IPS-NIHi11 (cell line): ENCODE results near the gene MAP3K8.
"Not testable (repeated sequence)": the region's sequence is repeated elsewhere in the genome, so short reads cannot be mapped to it uniquely, and the experiment has no call there.

ENCODE experiments used
- DNase-seq: peaks from one replicate; pipeline ENCODE4 v3.0.0; 2012; ENCODE audit warnings: mixed read lengths, low spot score

MAP3K8 gene

DNA sequence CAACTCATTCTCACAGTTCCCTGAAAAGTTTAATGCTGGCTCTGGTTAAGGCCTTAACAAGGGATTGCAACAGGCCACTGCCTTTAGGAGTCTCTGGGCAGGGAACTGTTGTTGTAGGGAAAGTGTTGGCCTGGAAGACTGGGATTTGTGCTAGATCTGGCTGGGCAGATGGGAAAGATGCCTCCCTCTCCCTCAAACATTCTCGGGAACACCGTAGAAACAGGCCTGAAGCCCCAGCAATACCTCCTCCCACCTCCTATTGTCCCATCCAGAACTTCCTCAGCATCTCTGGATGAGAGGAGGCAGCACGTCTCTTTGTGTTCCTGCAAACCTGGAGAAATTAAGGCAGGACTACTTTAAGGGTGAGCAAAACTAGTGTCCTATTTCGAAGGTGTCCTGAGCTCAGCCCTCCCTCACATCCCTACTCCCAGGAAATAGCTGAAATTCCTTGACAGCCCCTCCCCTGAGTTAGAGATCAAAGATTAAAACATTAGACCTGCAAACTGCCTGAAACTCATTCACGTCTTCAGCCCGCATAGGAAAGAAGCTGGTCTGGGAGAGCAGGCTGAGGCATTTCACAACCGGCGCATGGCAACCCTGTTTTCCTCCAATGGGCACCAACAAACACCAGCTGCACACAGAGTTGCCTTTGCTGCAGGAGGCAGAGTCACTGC is 10.9 kb upstream of the MAP3K8 start:
- peak; percentile 52 for DNase-seq

DNA sequence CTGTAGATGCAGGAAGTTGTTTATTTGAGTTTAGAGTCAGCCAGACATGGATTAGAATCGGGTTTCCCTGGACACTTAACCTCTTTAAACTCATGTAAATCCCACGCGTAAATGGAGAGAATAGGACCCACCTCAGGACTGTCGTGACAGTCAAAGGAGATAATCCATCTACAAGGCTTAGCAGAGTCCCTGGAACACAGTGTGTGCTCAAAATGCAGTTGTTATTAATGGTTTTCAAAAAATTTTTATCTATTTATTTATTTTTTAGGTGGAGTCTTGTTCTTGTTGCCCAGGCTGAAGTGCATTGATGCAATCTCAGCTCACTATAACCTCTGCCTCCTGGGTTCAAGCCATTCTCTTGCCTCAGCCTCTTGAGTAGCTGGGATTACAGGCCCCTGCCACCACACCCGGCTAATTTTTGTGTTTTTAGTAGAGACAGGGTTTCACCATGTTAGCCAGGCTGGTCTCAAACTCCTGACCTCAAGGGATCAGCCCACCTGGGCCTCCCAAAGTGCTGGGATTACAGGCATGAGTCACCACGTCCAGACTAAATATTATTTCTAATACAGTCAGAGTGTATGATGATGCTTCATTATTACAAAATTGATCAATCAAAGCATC is 10.2 kb upstream of the MAP3K8 start:
- not testable (repeated sequence) for DNase-seq

DNA sequence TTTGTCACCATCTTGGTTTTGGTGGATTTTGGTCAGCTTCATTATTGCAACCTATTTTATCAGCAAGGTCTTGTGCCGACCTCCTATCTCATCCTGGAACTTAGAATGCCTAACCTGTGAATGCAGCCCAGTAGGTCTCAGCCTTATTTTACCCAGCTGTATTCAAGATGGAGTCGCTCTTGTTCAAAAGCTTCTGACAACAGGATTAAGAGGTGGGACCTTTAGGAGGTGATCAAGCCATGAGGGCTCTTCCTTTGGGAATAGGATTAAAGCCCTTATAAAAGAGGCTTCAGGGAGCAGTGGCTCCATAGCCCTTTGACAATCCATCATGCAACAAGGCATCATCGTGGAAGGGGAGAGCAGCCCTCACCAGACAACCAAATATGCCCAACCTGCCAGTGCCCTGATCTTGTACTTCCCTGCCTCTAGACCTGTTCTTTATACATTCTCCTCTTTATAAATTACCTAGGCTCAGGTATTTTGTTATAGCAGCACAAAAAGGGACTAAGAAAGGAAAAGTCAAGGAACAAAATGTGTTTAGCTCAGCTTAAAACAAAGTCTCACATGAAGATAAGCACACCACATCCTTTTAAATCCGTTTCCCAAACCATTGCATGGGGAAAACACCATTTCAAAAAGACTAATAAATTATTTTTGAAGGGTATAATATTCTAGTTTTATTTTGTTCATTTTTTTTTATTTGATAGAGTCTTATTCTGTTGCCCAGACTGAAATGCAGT is 8.5 kb upstream of the MAP3K8 start:
- DNase-seq, result no peak

DNA sequence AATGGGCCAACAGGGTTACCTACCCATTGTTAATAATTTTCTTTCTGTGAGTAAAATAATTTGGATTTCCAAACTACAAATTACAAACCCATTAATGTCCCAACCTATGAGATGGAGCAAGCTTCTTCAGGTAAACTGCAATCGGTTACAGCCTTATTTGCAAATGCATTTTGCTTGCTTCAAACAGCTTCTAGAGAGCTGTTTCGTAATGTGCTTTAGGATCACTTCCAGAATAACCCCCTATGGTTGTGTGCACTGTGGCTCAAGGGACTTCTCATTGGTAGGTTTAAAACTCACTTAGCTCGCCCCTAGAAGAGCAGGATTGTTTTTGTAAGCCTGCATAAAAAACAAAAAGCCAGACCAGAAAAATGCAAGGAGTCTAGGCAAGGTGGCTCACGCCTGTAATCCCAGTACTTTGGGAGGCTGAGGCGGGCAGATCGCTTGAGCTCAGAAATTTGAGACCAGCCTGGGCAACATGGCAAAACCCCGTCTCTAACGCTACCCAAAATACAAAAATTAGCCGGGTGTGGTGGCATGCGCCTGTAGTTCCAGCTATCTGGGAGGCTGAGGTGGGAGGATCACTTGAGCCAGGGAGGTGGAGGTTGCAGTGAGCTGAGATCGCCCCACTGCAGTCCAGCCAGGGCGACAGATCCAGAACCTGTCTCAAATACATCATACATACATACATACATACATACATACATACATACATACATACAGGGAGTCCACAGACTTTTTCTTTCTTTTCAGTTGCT is 3.3 kb upstream of the MAP3K8 start:
- no peak for DNase-seq

DNA sequence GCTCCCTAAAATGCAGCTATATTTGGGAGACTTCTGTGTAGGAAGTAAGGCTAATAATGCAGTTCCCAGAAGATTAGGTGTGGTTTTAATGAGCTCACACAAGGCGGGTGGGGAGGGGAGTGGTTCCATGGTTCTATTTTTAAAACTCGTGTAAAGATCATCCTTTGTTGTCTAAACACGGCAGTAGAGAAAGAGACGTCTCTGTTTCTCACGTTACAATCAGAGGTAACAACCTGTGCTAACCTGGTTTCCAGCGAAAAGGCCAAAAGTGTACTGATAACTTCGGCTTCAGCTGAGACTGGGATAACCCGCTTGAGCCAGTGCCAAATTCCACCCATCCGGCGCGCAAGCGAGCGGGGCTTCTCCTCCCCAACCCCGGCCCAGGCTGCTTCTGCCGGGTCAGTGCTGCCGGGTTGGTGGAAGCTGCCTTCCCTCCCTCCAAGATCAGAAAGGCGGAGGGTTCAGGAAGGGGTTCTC is 2.5 kb upstream of the MAP3K8 start:
- DNase-seq, result no peak

DNA sequence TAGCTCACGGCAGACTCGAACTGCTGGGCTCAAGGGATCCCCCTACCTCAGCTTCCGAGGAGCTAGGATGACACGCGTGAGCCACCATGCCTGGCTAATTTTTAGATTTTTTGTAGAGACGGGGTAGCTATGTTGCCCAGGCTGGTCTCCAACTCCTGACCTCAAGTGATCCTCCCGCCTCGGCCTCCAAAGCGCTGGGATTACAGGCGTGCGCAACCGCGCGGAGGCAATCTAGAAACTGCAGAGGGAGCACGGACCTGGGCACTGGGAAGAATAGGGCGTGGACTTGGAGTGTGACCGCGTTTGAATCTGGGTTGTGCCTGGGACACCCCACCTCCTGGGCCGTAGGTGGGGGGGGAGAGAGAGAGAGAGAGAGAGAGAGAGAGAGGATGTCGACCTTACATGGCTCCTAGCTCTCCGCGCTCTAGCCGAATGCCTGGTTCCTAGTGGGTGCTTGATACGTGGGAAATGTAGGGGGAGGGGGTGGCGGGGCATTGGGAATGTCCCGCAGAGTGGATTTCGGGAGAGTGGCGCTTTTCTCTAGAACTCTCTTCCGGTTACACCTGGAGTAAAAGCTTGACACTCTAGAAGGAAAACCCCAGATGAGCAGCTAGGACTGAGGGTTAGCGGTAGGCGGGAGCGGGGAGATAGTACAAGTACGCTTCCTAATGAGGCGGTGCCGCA is 1.2 kb upstream of the MAP3K8 start:
- DNase-seq, result peak; percentile 31

DNA sequence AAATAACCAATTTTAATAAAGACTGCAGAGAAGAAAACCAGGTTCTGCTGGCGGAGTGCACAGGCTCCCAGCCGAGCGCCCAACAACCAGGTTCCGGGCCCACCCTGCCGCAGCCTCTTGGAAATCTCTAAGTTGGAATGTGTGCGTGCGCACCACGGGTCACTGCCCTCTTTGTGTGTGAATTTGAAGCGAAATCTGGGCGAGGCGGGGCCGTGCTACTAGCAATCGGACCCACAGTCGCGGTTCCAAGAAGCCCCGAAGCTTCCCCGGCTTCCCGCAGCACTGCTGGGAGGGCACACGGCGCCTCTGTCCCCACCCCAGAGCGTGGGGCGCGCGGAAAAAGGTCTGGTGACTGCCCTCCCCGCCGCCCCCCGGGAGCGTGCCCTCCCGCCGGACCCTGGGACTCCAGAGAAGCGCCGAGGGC is 666 bp upstream of the MAP3K8 start:
- peak; percentile 64 for DNase-seq

DNA sequence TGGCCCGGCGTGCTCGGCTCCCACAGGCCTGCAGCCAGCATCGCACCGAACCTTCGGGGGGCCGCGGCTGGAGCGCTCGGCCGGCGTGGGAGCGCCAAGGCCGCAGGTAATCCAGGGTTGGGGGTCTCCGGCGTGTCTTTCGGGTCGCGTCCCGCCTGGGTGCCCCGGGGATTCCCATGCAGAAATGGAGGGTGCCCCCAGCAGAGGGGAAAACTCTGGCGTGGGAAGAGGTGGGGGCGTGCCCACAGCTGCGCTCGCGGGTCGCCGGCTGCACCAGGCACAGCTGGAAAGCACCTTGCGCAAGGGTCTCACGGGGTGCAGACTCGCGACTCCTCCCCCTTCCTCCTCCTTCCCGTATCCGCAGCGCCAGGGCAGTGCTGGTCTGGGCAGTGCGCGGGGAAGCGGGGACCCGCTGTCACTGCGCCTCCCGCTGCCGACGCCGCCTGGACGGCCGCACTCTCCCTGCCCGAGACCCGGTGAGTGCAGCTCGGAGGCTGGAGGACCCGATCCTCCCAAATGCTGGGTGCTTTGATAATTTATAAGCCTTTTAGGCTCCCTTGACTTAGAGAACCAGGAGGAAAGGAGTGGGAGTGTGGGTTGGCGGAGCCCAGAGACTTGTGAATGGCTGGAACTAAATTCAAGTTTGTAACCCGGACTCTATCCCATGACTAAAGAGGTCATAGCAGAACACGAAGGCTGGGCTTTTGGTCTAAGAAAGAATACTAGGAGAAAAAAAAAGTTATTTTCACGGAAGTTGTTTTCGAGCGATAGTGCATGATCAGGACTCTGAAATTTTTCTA is 489 bp downstream of the MAP3K8 start:
- DNase-seq, result peak; percentile 68

DNA sequence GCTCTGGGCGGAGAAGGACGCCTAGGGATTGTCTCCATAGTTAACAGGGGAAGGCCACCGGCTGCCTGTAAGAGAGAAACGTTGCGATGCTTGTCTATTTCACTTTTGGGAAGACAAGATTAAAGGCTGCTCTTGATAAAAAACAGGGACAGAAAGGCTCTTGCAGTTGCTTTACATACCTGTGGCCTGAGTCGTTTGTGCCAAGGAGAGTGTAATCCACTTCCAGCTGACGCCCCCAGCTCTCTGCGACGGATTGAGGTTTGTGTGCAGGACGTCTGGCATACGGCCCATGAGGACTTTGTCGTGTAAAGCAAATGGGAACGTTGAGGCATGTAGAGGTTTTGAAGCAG is 1.1 kb downstream of the MAP3K8 start:
- DNase-seq, result no peak

DNA sequence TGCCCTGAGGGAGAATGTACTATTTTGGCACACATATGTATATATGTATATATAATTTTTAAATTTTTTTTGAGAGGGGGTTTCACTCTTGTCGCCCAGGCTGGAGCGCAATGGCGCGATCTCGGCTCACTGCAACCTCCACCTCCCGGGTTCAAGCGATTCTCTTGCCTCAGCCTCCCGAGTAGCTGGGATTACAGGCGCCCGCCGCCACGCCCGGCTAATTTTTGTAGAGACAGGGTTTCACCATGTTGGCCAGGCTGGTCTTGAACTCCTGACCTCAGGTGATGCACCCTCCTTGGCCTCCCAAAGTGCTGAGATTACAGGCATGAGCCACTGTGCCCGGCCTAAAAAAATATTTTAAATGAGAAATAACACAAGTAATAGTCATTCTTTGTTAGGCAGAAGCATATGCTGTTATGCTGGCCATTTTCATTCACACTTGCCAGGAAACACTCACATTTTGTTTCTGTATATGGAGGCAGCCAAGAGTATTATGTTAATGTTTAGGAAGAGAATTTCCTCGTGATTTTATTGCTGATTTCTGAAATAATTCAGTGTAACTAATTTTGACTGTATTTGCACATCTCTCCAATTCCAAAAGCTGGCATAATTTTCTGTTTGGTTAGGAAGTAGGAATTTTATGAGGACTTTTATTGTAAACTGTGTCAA is 1.6 kb downstream of the MAP3K8 start:
- not testable (repeated sequence) for DNase-seq

DNA sequence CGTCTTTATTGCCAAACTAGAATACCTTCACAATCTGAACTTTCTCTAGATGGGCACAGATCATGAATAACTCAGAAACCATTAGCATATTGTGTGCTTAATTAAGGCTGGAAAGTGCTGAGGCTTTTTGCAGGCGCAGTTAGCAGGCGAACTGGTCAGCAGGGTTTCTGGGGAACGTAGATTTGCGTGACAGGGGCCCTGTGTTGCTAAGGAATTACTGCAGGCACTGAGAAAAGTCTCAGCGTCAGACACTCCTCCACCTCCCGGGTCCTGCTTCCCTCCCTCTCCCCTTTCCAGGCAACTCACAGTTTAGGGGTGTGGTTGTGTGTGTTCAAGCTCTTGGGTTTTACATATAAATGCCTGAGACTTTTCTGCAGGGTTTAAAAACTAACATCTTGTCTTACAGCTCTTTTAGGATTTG is 2.2 kb downstream of the MAP3K8 start:
- peak; percentile 75 for DNase-seq

DNA sequence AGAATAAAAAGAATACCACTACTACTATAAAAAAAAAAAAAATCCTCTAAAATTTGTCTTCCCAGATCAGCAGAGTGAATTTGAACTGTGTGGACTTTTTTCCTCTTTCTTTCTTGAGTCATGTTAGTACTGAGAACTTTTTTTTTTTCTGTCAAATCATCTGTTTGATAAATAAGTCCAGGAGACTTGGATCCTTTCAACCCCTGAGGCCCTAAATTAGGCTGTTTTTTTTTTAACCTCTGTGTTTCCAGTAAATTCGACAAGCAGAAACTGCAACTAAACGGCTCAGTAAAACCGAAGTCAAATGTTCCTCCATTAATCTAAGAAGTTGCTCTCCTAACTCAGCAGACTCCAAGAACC is 2.7 kb downstream of the MAP3K8 start:
- DNase-seq, result no peak

DNA sequence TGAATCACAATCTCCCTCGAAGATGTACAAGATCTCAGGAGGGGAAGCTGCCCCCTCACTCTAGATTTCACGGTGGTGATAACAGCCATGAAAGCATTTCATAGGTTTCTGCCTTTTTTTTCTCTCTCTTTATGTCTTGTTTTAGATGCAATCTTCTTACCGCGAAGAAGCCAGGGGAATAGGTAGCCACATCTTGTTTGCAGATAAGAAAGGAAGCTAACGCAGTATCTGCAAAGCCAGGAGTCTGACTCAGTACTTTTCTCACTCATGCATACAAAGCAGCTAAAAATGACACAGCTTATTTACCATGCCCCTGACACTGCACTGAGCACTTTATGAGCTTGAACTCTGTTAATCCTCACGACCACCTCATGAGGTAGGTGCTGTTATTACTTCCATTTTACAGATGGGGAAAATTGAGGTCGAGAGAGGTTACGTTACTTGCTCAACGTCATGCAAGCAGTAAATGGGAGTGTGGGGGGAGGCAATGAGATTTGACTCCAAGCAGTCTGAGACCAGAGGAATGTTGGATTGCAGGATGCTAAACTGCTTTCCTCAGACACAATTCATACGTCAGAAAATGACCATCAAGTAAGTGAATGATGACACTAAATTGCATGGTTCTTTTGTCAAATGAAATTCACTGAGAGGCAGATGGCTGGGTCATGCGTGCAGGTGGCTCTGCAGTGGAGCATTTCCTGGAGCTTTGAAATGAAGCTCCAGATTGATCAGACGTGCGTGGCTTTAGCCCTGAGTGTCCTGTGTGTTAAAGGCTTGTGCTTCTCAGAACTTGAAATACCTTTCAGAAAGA is 3.3 kb downstream of the MAP3K8 start:
- no peak for DNase-seq

DNA sequence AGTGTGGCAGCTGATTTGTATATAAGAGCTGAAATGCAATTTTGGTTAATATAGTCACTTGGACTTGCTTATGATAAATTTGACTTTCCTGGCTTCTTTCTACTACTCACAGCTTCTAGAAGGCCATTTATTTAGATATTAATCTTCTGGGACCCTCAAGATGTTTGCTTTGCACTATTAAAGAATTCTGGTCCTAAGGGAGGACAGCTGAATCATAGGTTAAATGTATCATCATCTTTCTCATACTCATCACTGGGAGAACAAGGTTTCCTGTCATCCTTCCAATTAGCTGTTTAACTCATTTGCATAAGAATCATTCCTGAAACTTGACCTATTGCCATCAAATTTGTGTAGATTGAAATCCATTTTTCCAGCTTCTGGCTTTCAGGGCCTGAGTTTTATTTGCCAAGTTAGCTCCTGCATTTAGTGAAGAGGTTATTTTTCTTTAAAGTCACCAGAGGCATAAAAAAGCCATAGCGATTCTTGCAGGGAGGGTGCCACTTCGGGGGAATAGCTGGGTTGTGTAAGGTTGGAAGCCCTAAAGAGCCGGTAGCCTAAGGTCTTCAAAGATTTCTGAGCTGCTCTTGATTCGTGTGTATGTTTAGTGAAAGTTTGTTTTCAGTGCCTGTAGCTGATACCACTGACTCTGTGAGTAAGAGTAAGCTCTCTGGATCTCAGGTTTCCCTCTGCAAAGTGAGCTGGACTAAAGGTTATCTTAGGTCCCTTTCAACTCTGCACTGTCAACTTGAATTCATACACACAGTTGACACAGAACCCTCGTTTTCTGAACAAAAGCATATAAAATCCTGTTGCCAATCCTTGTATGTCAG is 4.3 kb downstream of the MAP3K8 start:
- DNase-seq, result no peak

DNA sequence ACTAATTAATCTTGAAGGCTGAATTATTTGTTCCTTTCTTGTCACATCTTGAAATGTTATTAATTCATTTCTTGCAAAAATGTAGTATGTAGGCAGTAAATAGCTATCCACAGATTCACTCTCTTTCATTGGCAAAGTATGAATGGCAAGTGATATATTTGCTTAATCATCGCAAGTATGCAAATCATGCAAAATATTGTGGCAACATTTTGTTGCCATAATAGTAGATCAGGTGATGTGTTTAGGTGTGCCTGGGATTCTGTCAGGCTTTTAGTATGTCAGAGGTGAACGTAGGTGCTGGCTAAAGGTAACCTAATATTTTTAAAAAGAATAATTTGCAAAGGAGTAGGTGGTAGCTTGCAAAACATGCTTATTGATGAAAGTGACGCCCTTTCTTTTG is 5.9 kb downstream of the MAP3K8 start:
- DNase-seq, result no peak

DNA sequence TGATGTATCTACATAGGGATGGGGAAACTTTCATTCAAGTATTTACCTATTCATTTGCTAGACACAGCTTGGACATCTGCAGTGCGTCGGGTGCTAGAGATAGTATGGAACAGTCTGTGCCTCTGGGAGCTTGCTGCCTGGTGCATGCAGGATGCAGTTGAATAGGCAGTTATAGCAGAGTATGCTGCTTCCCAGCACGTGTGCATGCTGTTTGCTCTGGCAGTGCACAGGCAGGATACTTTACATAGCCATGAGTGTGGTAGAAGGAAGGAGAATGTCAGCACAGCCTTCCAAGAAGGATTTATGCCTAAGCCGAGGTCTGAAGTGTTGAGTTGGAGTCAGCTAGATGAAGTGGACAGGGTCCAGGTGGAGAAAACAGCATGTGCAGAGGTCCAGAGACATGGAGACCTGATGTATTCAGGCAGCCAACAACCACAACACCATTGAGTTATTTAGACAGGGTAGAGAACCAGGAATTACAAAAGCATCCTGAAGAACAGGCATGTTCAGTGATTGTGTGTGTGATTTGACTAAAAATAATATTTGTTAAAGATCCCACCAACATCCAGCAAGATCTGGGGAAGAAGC is 8.1 kb downstream of the MAP3K8 start:
- DNase-seq, result no peak

DNA sequence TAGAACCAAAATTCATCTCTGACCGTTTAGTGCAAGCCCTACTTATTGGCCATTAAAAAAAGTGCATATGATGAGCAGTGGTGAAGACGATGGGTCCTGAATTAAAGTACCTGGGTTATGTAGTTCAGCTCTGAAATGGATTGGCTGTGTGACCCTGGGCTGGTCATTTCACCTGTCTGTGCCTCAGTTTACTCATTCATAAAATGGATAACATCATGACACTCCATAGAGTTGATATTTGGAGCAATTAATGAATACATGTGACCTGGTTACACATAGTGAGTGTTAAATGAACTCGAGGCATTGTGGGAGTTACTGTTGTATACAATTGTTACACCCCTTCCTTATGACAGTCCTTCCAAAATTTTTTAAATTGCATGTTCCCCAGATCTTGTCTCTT is 9.1 kb downstream of the MAP3K8 start:
- DNase-seq, result no peak

DNA sequence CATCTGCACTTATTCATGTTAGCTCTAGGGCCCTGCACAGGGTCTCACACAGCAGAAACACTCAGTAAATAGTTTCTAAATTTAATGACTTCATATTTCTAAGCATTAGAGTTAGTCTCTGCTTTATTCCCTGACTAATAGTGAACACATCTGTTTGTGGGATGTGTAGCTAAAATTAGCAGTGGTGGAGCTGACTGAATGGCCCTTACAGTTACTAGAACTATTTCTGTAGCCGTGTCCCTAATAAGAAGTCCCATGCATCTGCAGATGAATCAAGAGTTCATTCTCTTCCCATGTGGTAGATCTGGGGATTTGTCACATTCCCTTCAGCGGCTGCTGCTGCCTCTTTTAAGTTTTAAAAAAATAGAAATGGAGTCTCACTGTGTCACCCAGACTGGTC is 11.7 kb downstream of the MAP3K8 start:
- DNase-seq, result no peak
